A172 (cell line): Measurements from ENCODE around the gene HMCES. TPM values are rescaled to one million over a fixed set of nuclear protein-coding genes. Genes with fewer than 3 reads are reported as not detected.
"Not testable (repeated sequence)": the region's sequence is repeated elsewhere in the genome, so short reads cannot be mapped to it uniquely, and the experiment has no call there.

ENCODE experiments used
- DNase-seq: peaks from one replicate; pipeline ENCODE4 v3.0.0-alpha.2; 2015; ENCODE audit warnings: low spot score
- total RNA-seq: library from RNA; depleted of rRNA; stranded (reverse); fragments of >200 nt; shearing (Covaris generic); gene quantifications from 2 replicates; pipeline ENCODE4 v1.2.3, GENCODE V29; 2014

The HMCES gene
- total RNA-seq, 1 experiment from 2014 or later: 97.1 TPM

DNA sequence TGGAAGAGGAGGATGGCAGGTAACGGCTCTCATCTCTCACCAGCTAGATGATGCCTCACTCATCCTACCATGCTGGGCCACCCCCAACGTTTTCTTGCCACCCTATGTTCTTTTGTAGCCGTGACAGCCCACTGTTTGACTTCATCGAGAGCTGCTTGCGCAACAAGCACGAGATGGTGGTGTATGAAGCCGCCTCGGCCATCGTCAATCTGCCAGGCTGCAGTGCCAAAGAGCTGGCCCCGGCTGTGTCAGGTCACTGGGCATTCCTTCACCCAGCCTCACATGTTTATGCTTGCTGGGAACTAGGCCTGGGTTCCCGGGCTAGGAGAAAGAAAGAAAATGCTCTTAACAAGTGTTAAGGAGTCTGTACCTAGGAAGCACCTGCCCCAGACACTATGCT is 21.1 kb upstream of the HMCES start:
- DNase-seq: no peak

GRCh38 chr3:129259612-129260477 is 18.8 kb upstream of the HMCES start:
- DNase-seq: no peak

DNA sequence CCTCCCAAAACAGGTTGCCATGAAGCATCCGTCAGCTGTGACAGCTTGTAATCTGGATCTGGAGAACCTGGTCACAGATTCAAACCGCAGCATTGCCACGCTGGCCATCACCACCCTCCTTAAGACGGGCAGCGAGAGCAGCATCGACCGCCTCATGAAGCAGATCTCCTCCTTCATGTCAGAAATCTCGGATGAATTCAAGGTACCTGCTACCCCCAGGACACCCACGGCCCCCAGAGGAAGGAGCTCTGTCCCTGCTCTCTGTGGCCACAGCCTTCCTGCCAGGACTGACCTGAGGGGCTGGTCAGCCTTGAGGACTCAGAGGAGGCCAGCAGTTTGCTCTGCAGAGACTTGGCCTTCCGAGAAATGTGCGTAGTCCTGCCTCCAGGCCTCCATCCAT is 18.1 kb upstream of the HMCES start:
- DNase-seq: no peak

DNA sequence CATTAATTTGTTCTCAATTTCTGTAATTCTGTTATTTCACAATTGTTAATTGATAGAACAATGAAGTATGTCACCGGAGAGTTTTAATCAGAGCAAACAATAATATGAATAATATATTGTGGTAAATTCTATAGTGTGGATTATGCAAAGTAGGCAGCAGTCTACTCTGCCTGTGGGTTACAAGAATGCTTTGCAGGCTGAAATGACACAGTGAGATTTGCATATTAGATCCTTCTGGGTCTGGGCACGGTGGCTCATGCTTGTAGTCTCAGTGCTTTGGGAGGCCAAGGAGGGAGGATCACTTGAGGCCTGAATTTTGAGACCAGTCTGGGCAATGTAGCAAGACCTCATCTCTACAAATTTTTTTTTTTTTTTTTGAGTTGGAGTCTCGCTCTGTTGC is 16.8 kb upstream of the HMCES start:
- DNase-seq: no peak

- DNase-seq: no peak
These were observed 15.3 kb upstream of the HMCES start for GRCh38 chr3:129263161-129263910.

DNA sequence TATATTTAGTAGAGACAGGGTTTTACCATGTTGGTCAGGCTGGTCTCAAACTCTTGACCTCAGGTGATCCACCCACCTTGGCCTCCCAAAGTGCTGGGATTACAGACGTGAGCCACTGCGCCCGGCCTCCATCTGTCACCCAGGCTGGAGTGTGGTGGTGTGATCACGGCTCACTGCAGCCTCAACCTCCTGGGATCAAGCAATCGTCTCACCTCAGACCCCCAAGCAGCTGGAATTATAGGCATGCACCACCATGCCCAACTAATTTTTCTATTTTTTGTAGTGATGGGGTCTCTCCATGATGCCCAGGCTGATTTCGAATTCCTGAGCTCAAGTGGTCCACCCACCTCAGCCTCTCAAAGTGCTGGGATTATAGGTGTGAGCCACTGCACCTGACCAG is 13.7 kb upstream of the HMCES start:
- DNase-seq: not testable (repeated sequence)

DNA sequence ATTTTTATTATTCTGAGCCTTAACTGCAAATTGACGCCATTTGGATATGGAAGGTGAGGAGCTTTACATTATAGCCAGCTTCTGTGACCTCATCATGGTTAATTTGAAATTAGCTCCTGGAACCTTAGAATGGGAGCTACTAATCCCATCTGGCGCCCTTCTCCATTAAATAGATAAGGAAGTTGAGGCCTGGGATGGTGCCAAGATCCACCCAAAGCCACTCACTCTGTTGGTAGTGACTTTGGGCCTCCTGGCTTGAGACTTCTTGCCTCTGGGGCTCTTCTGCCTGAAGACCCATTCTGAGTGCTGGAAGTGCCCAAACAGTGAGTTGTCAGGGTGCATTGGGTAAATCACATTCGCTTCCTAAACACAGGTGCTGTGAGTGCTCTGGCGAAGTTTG is 12.0 kb upstream of the HMCES start:
- no peak for DNase-seq

DNA sequence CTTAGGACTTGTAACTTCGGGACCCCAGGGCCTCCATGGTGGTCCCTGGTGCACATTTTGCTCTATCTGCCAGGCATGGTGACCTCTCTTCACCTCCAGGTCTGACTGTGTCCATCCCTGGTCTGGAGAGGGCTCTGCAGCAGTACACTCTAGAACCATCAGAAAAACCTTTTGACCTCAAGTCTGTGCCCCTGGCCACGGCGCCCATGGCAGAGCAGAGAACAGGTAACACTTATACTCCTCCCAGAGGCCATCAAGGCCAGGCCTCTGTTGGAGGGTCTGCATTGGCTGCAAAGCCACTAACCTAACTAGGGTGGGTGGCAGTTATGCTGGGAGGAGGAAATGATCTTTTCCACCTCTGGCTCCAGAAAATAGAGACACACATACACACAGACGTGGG is 10.3 kb upstream of the HMCES start:
- DNase-seq: no peak

- DNase-seq: no peak
These were observed 7.0 kb upstream of the HMCES start for GRCh38 chr3:129271674-129272073.

DNA sequence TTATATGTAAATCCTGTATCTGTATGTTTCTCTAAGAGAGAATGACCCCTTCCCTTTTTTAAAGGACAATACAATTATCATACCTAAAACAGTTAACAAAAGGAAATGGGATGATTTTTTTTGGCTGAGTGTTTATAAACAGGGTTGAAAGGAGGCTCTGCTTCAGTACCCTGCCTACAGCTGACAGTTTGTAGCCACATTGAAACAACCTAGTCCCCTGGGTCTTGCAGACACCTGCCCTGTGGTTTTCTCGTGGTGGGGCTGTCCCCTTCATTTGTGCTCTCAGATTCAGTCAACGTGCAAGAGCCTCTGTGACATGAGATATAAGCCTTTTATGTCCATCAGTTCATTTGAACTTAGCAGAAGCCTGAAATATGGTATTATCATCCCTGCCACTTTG is 2.3 kb upstream of the HMCES start:
- no peak for DNase-seq

- no peak for DNase-seq
These were observed 820 bp upstream of the HMCES start for GRCh38 chr3:129277829-129278271.

GRCh38 chr3:129278966-129279906 is 566 bp downstream of the HMCES start:
- peak; percentile 78 for DNase-seq

DNA sequence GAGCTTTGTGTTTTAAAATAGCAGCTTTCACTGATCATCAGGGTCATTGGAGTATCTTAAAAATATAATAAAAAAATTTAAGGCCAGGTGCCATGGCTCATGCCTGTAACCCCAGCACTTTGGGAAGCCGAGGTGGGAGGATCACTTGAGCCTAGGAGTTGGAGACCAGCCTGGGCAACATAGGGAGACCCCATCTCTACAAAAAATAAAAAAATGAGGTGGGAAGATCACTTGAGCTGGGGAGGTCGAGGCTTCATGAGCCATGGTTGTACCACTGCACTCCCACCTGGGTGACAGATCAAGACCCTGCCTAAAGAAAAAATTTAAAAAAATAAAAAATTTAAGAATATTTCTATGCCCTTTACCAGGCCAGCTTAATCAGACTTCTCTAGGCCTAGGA is 1.5 kb downstream of the HMCES start:
- no peak for DNase-seq

DNA sequence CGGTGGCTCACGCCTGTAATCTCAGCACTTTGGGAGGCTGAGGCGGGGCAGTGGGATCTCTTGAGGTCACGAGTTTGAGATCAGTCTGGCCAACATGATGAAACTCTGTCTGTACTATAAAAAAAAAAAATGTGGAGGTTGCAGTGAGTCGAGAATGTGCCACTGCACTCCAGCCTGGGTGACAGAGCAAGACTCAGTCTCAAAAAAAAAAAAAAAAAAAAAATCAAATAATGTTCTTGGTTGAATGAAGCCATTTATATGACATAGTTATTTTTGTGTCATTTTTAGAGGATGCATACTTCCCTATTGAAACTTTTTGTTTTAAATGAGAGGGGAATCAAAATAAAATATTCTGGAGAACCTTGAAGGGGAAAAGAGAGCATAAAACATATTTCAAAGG is 3.1 kb downstream of the HMCES start:
- DNase-seq: no peak

DNA sequence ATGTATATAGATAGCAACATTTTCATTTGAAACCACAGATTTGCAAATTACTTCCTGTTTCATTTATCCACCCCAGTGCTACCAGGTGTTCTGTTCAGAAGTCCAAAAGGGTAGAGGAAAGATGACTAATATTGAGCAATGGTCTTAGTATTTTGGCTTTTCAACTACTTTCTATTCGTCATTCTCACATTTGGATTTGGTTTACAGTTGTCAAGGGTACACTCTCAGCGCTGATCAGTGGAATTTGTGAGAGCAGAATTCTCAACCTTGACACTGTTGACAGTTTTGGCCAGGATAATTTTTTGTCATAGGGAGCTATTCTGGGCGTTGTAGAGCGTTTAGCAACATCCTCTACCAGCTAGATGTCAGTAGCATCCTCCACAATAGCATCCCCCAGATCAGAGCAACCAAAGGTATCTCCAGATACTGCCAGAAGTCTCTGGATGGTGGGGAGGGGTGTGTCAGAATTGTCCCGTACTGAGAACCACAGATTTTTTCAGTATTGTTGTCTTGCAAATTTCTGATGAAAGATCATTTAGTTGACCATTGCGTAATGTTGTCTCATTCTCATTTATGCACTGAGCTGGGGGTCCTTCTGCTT is 4.2 kb downstream of the HMCES start:
- no peak for DNase-seq

DNA sequence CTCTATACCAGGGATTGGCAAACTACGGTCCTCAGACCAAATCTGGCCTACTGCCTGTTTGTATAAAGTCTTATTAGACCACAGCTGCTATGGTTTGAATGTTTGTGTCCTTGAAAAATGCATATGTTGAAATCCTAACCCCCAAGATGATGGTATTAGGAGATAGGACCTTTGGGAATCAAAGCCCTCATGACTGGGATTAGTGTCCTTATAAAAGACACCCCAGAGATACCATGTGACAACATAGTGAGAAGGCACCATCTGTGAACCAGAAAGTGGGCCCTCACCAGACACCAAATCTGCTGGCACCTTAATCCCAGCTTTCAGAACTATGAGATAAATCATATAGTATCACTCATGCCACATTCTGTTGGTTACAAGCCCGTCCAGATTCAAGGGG is 7.4 kb downstream of the HMCES start:
- DNase-seq: no peak

DNA sequence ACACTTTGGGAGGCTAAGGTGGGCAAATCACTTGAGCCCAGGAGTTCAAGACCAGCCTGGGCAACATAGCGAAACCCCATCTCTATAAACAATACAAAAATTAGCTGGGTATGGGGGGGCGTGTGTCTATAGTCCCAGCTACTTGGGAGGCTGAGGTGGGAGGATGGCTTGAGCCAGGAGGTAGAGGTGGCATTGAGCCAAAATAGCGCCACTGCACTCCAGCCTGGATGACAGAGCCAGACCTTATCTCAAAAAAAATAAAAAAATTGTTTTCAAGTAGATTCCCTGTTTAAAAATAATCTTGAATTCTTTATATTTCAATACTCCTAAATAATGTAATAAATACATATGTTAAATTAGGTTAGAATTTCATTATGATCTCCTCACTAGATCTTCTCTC is 9.8 kb downstream of the HMCES start:
- DNase-seq: no peak

DNA sequence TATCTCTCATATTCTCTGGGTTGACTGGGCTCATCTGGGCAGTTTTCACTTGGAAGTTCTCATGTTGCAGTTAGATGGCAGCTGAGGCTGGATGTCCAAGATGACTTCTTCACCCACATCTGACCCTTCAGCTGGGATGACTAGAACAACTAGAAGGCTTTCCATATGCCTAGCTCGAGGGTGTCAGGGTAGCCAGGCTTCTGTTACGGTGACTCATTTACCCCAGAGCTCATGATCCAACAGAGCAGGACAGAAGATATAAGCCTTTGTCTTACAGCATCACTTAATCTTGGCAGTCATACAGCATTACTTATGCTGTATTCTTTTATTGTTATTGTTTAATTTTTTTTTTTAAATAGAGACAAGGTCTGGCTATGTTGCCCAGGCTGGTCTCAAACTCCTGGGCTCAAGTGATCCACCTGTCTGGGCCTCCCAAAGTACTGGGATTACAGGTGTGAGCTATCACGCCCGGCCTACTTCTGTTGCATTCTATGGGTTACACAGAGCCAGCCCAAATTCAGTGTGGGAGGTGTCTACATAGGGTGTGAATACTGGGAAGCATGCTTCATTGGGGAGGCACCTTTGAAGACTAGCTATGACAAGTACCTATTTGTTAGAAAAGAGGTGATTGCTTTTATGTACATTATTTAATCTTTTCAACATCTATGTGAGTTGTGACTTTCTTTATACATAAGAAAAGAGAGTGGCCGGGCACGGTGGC is 10.7 kb downstream of the HMCES start:
- peak; percentile 46 for DNase-seq

- no peak for DNase-seq
These were observed 12.7 kb downstream of the HMCES start for GRCh38 chr3:129291236-129291886.

GRCh38 chr3:129295286-129295685 is 16.6 kb downstream of the HMCES start:
- no peak for DNase-seq
